HepG2 (cell line): Measurements from ENCODE around the gene SLIT1.

Experiments used
- CTCF ChIP-seq: sonication (generic); formaldehyde crosslinking; IDR thresholded peaks from 2 replicates; pipeline ENCODE4 v1.5.0; 2020; ENCODE audit warnings: mild to moderate bottlenecking, missing genetic modification reagents, moderate library complexity
- FOXJ3 ChIP-seq: sonication (generic); formaldehyde crosslinking; IDR thresholded peaks from 2 replicates; pipeline ENCODE4 v1.4.0; 2020; ENCODE audit warnings: missing genetic modification reagents, mild to moderate bottlenecking, borderline replicate concordance
- GTF2F1 ChIP-seq: fragments of 150-350 bp; IDR thresholded peaks from 2 replicates; pipeline ENCODE4 v1.6.1; 2014; ENCODE audit warnings: low read length
- HMG20A ChIP-seq: IDR thresholded peaks from 2 replicates; pipeline ENCODE4 v1.6.1; 2016; ENCODE audit warnings: borderline replicate concordance
- ZBTB49 ChIP-seq: sonication (generic); formaldehyde crosslinking; IDR thresholded peaks from 2 replicates; pipeline ENCODE4 v1.4.0; 2020; ENCODE audit warnings: missing genetic modification reagents, borderline replicate concordance
- ZNF235 ChIP-seq: sonication (generic); formaldehyde crosslinking; IDR thresholded peaks from 2 replicates; pipeline ENCODE4 v1.8.1; 2023; ENCODE audit warnings: mild to moderate bottlenecking, missing genetic modification reagents, borderline replicate concordance

DNA sequence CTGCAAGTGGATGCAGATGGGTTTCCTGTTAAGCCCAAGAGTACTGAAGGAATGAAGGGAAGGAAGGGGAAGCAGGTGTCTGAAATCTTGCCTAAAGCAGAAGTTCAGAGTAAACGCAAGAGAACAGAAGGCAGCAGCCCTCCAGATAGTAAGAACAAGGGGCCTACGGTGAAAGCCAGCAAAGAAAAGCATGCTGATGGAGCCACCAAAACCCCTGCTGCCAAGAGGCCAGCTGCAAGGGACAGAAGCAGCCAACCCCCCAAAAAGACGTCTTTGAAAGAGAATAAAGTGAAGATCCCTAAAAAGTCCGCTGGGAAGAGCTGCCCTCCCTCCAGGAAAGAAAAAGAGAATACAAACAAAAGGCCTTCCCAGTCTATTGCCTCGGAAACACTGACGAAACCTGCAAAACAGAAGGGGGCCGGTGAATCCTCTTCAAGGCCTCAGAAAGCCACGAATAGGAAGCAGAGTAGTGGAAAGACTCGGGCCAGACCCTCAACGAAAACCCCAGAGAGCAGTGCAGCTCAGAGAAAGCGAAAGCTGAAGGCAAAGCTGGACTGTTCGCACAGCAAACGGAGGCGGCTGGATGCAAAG is 201.1 kb downstream of the SLIT1 start:
- TF ChIP-seq ZNF235 (no peak), CTCF (CRISPR knock-in tag) (no peak), HMG20A (CRISPR knock-in tag) (no peak), GTF2F1 (no peak), FOXJ3 (CRISPR knock-in tag) (no peak), ZBTB49 (CRISPR knock-in tag) (no peak)
